Eye (tissue), 1 donor: ENCODE measurements around the gene METTL1.

Experiments used
- DNase-seq: peaks from one replicate; pipeline ENCODE4 v3.0.0-alpha.2; 2015

The METTL1 gene

GRCh38 chr12:57735952-57736740 lies 35.8 kb downstream of the METTL1 start:
- DNase-seq = peak; percentile 74

DNA sequence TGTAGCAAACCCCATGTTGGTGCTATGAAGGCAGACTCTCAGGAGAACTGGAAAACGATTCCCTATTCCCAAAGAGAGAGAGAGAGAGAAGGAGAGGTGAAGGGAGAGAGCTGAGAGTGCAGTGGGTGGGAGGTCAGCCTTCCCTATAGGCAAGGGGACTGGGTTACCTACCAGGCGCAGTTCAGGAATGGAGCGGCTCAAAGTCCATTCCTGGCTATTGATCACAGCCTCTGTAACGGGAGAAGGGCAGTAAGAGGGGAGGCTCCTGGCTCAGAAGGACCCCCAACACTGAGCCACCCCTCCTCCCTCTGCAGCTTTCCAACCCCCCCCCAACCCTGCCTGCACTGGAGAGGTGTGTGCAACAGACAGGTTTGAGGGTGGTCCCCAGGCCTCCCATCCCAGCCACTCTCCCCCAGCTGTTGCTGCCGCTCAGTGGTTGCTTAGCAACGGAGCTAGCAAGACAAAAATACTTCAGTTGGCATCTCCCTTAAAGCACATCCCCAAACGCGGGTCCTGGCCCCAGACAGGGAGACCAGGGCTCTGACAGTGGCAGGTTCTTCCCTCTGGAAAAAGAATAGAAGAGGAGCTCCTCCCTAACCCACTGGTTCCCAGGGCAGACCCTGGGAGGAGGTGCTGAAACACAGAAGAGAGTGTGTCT lies 36.6 kb downstream of the METTL1 start:
- DNase-seq = peak; percentile 73

- DNase-seq = no peak
Measured at GRCh38 chr12:57734591-57734990, 37.3 kb downstream of the METTL1 start.

GRCh38 chr12:57733928-57734327 lies 38.0 kb downstream of the METTL1 start:
- DNase-seq = no peak

DNA sequence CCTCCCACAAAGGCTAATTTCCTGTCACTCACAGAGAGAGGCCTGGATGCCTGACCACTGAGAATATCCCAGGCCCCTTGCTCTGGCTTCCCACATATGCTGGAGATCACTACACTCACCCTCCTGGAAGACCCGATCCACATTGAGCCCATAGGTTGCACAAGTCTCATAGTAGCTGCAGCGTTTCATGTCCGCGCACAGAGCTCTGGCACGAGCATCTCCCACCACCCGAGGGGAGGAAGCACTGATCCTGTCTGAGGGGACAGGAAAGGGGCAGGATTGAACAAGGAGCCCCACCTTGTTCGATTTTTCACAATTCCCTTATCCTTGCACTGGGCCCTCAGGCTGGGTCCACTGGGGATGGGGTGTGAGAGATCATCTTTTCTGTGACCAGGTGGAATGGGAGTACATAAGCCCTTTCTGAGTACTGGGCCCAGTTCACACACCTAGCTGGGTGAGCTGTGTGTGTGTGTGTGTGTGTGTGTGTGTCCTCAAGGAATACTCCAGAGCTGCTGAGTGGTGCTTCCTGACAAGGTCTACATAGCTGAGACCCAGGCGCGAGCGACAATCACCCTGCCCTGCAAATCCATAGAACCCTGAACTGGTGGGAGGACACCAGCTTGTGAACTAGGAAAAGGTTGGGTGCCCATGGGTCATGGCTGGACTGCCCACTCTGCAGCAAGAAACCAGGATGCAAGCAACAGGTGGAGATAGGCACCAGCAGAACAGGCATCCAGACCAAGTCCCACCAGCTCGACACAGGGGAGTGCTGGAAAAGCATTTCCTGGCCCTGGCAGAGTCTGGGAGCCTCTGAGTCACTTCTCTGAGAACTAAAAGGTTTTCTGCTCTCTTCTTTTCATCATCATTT lies 38.9 kb downstream of the METTL1 start:
- no peak for DNase-seq

DNA sequence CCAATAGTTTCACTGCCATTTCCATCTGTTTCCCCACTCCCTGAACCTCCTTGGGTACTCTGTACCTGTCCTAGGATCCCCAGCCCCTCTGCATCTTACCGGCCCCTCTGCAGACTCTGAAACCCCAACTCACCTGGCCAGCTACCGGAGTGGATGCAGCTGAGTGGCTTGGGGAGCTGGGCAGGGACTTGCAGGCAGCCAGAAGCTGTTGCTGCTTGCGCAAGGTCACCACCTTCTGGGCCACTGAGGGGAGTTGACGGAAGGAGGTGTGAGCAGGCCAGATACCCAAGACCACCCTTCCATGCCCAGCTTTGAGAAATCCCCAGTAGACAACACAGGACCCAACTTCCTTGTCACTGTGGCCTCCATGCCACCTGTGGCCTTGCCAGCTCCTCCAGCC lies 39.6 kb downstream of the METTL1 start:
- DNase-seq = no peak

DNA sequence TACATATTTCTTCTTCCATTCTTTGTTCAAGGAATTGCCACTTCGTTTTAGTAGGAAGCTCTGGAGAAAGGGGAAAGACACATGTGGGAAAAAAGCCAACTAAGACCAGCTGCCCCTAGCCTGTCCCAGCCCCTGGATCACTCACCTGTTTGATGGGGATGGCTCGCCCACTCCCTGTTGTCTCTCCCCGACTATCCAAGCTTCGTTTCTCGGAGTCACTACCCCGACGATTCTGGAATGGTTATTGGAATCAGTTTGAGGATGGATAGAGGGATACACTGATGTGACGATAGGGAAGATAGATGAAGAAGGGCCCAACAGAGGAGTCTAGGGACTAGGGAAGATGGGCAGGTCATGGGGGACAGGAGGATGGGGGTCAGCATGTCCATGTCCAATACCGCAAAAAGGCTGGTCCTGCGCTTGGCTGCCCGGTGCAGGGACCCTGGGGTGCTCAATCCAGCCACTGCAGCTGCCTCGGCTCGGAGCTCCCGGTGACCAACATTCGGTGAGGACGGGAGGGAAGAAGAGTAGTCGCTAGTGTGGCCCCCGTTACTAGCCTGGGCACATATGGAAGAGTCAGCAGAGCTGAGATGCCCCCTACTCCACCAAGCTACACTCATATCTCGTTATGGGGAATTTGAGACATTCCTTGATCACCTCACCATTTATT lies 40.4 kb downstream of the METTL1 start:
- no peak for DNase-seq

DNA sequence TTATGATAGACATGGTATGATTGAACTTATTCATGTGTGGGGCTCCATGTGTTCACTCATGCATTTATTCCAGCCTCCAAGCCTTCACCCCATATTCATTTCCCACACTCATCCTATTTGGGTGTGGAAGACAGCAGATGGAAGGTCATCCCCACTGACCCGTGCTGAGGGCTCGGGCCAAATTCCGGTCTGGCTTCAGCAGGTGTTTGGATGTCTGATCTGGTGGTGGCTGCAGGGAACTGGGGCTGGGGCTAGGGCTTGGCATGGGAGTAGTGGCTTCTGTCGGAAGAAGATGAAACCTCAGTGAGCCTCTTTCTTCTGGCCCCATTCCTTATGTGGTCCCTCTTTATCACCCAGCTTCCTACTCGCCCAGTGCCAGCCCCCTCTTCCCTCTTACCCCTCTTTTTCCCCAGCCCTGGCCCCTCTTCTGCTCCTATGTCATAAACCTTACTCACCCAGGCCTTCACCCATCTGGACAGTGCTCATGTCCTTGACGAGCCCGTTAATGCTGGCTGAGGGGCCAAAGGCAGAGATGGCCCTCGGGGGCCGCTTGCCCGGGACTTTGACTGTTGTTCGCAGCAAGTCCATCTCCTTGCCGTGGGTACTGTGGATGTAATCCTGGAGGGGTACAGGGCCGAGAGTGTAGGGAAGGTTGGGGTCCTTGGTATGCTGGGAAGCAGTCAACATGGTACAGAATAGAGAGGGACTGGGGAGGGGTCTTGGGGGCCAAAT lies 41.4 kb downstream of the METTL1 start:
- no peak for DNase-seq

DNA sequence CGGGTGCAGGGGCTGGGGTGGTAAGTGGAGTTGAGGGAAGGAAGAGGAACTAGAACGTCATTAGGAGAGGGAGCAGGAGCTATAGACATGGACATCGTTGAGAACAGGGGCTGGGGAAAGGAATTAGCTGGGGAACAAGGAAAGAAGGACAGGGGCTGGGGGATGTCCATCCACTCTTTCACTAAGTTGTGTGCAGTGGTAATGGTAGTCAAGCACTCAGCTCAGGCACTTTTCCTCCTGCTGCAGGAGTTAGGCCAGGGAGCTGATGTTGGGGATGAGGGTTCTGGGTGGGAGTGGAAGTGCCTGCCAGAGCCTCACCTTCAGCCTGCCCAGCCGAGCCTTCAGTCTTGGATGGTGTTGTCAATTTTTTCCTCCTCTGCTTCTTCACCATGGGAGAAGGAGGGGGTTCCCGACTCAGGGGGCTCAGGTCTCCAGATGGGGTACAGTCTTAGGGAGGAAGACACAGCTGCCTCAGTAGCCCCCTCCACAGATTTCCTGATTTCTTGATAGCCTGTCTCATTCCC lies 42.5 kb downstream of the METTL1 start:
- no peak for DNase-seq

DNA sequence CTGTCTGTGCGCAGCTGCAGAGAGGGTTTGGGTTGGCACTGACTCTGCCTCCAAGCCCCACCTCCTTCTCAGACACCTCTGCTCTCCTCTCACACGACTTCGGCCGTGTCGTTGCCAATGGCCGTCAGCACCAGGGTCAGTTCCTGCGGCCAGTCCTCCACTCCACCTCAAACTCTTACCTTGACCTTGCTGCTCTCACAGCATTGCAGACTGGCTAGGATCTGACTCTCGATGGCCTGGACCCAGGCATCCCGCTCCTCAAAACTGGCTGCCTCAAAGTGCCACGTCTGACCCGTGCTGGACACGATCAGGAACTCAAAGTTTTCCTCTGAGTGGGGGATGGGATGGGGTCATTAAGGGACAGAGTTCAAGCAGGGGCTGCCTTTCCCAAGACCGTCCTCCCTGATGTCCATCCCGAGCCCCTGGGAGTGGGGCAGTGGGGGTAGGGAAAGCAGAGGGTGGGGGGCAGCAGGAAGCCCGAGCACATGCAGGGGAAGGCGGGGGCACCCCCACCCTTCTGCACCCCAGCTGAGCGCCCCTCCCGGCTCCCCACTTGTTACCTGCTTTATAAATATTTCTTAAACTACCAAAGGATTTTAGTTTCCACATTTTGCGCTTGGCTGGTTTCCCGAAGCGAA lies 44.0 kb downstream of the METTL1 start:
- peak; percentile 48 for DNase-seq

GRCh38 chr12:57726884-57727757 lies 44.8 kb downstream of the METTL1 start:
- DNase-seq = no peak

GRCh38 chr12:57726151-57726883 lies 45.6 kb downstream of the METTL1 start:
- peak; percentile 92 for DNase-seq

DNA sequence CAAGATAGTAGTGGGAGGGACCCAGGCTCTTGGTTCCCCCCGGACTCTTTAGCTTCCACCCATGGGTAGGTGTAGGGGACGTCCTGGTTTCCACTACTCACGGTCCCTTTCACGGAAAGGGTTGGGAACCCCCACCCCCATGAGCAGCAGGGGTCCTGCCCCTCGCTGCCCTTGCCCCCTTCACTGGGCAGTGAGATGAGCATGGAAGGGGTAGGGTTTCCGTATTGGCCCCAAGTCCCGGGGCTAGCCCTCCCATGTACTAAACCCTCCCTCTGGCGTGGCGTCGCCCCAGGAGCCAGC lies 46.1 kb downstream of the METTL1 start:
- no peak for DNase-seq

GRCh38 chr12:57724936-57725740 lies 46.8 kb downstream of the METTL1 start:
- DNase-seq = no peak

- no peak for DNase-seq
Measured at GRCh38 chr12:57724003-57724935, 47.6 kb downstream of the METTL1 start.

DNA sequence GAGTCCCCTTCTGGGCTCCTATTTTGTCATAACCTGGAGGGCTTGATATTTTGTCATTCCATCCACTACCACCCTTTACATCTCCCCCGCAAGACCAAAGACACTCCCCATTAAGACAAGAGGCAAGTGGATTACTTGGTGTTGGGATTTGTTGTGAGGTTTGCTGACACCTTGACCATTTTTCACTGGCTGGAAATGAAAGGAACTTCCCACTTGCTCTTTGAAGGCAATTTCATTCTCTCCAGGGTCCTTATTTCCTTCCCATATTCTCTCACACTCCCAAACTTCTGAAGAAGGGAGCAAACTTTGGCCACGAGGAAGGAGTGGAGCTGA lies 48.3 kb downstream of the METTL1 start:
- no peak for DNase-seq

- DNase-seq = no peak
Measured at GRCh38 chr12:57722716-57723629, 48.9 kb downstream of the METTL1 start.
